SK-N-SH treated with all-trans-retinoic acid at 6 μM for 48 hours (cell line): ENCODE measurements around the gene CDKL2.
A peak's percentile ranks its signal among the peaks of the same experiment; 100 is the strongest.

Experiments used
- ATAC-seq: fragments of 200-7000 bp; cut with Tn5 transposase; 3 replicates; pipeline ENCODE4 v1.9.1; 2020; ENCODE audit warnings: mild to moderate bottlenecking, moderate library complexity
- ARNTL ChIP-seq: fragments of 450-650 bp; formaldehyde crosslinking; IDR thresholded peaks from 2 replicates; pipeline ENCODE4 v1.5.0; 2020; ENCODE audit warnings: low read depth, mild to moderate bottlenecking, moderate library complexity, borderline replicate concordance
- BACH2 ChIP-seq: fragments of 250-450 bp; sonication (Bioruptor Pico); IDR thresholded peaks from 2 replicates; pipeline ENCODE4 v1.9.0; 2021; ENCODE audit warnings: mild to moderate bottlenecking, borderline replicate concordance
- ESRRG ChIP-seq: fragments of 250-450 bp; sonication (Bioruptor Pico); IDR thresholded peaks from 2 replicates; pipeline ENCODE4 v1.6.1; 2021; ENCODE audit warnings: mild to moderate bottlenecking
- GLIS3 ChIP-seq: fragments of 250-450 bp; sonication (Bioruptor Pico); IDR thresholded peaks from 2 replicates; pipeline ENCODE4 v1.5.0; 2020; ENCODE audit warnings: mild to moderate bottlenecking, moderate library complexity
- ISL1 ChIP-seq: fragments of 250-450 bp; sonication (Bioruptor Pico); IDR thresholded peaks from 2 replicates; pipeline ENCODE4 v2.1.2; 2022; ENCODE audit warnings: mild to moderate bottlenecking, moderate library complexity
- RARB ChIP-seq: fragments of 250-450 bp; sonication (Bioruptor Pico); IDR thresholded peaks from 2 replicates; pipeline ENCODE4 v1.8.0; 2021; ENCODE audit warnings: mild to moderate bottlenecking, moderate library complexity
- TCF4 ChIP-seq: fragments of 250-450 bp; sonication (Bioruptor Pico); IDR thresholded peaks from 2 replicates; pipeline ENCODE4 v1.8.0; 2021; ENCODE audit warnings: mild to moderate bottlenecking, moderate library complexity, borderline replicate concordance
- TOX ChIP-seq: fragments of 250-450 bp; sonication (Bioruptor Pico); IDR thresholded peaks from 2 replicates; pipeline ENCODE4 v1.8.0; 2021; ENCODE audit warnings: mild to moderate bottlenecking, moderate library complexity, borderline replicate concordance
- ZC3H10 ChIP-seq: fragments of 250-450 bp; sonication (Bioruptor Pico); IDR thresholded peaks from 2 replicates; pipeline ENCODE4 v1.5.1; 2021; ENCODE audit warnings: mild to moderate bottlenecking, moderate library complexity
- ZNF70 ChIP-seq: fragments of 450-650 bp; formaldehyde crosslinking; IDR thresholded peaks from 2 replicates; pipeline ENCODE4 v1.5.0; 2020; ENCODE audit warnings: mild to moderate bottlenecking, moderate library complexity
- ZNF8 ChIP-seq: fragments of 450-650 bp; formaldehyde crosslinking; IDR thresholded peaks from 2 replicates; pipeline ENCODE4 v1.5.0; 2020; ENCODE audit warnings: mild to moderate bottlenecking, moderate library complexity
- TF ChIP-seq, protein P1 (sequence below): fragments of 250-450 bp; sonication (Bioruptor Pico); IDR thresholded peaks from 2 replicates; pipeline ENCODE4 v1.5.0; 2020; ENCODE audit warnings: mild to moderate bottlenecking, moderate library complexity
- TF ChIP-seq, protein P2 (sequence below): fragments of 250-450 bp; sonication (Bioruptor Pico); IDR thresholded peaks from 2 replicates; pipeline ENCODE4 v1.8.0; 2020; ENCODE audit warnings: mild to moderate bottlenecking, moderate library complexity, borderline replicate concordance
- TF ChIP-seq, protein P3 (sequence below): fragments of 250-450 bp; sonication (Bioruptor Pico); IDR thresholded peaks from 2 replicates; pipeline ENCODE4 v1.8.0; 2021; ENCODE audit warnings: low read depth, mild to moderate bottlenecking, moderate library complexity, borderline replicate concordance
- TF ChIP-seq, protein P4 (sequence below): fragments of 250-450 bp; sonication (Bioruptor Pico); IDR thresholded peaks from 2 replicates; pipeline ENCODE4 v1.5.1; 2020; ENCODE audit warnings: low read depth, mild to moderate bottlenecking, moderate library complexity
- TF ChIP-seq, protein P5 (sequence below): fragments of 250-450 bp; sonication (Bioruptor Pico); IDR thresholded peaks from 2 replicates; pipeline ENCODE4 v1.5.1; 2021; ENCODE audit warnings: mild to moderate bottlenecking, moderate library complexity

Gene CDKL2

DNA sequence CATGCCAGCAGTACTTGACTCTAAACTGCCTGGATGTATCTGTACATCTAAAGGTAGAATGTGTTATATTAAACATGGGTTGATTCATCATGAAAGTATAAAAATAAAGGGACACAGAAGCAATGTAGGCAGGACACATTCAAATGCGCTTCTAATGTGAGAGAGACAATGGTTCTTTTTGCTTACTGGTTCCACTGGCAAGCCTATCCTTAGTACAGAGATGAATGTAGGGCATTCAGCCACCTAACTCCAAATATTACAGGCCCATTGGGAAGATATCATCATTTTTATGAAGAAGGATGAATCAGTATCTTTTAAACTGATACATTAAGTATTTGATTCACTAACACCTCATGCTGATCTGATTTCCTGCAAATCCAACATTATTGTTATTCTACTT is 18.0 kb downstream of the CDKL2 start (continued):
- TF ChIP-seq, protein P1, sequence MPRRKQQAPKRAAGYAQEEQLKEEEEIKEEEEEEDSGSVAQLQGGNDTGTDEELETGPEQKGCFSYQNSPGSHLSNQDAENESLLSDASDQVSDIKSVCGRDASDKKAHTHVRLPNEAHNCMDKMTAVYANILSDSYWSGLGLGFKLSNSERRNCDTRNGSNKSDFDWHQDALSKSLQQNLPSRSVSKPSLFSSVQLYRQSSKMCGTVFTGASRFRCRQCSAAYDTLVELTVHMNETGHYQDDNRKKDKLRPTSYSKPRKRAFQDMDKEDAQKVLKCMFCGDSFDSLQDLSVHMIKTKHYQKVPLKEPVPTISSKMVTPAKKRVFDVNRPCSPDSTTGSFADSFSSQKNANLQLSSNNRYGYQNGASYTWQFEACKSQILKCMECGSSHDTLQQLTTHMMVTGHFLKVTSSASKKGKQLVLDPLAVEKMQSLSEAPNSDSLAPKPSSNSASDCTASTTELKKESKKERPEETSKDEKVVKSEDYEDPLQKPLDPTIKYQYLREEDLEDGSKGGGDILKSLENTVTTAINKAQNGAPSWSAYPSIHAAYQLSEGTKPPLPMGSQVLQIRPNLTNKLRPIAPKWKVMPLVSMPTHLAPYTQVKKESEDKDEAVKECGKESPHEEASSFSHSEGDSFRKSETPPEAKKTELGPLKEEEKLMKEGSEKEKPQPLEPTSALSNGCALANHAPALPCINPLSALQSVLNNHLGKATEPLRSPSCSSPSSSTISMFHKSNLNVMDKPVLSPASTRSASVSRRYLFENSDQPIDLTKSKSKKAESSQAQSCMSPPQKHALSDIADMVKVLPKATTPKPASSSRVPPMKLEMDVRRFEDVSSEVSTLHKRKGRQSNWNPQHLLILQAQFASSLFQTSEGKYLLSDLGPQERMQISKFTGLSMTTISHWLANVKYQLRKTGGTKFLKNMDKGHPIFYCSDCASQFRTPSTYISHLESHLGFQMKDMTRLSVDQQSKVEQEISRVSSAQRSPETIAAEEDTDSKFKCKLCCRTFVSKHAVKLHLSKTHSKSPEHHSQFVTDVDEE (CRISPR knock-in tag) = no peak
- TF ChIP-seq ESRRG (CRISPR knock-in tag) = no peak

DNA sequence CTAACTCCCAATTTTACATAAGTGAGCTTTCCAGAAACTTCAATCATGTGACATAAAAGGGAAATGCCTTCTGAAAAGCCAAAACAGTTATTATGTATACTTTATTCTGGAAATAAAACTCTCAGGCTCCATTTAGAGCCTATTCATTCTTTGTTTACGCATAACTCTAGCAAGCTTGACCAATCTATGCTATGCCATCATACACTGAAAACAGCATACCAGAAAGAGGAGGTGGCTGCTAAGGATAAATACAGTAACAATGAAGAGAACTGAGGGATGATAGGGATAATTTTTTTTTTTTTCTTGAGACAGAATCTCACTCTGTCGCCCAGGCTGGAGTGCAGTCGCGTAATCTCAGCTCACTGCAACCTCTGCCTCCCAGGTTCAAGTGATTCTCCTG is 24.4 kb downstream of the CDKL2 start:
- TF ChIP-seq TOX (no peak), ESRRG (CRISPR knock-in tag) (no peak)
- no peak for ATAC-seq

DNA sequence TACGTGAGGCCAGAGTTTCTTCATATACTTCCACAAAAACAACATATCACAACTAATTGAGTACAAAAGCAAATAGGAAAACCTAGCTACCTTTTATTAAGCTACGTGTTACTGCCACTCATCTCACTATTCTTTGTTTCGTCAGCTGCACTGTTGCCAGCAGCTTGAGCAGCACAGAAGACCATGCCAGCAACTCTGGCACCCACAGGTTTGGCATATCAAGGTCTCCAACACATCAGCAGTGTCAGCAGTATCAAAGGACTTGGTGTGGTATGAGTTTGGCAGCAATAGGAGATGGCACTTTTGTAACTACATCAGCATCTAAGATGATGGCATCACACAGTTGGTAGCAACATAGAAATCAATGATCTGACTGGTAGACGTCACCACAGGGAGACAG is 30.7 kb downstream of the CDKL2 start:
- no peak for ATAC-seq

DNA sequence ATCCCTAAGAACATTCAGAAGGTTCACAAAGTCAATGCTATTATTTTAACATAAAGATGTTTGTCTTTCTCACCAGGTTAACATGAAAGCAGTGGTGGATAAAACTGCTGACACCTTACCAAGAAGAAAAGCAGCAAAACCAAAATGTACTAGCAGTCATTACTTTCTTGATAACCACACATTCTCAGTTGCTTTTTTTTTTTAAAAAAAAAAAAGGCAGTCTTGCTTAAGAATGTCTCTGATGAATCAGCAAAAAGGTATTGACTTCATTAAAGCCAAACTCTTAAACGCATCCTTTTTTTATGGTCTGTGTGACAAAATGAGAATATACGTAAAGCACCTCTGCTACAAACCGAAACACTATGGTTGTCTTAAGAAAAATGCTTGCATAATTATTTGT is 31.9 kb downstream of the CDKL2 start:
- ATAC-seq = peak; percentile 38; the same call in 1 of the 3 replicates
- TF ChIP-seq ESRRG (CRISPR knock-in tag) (no peak), TOX (no peak), RARB (CRISPR knock-in tag) (no peak), ISL1 (no peak), ZNF8 (no peak), BACH2 (CRISPR knock-in tag) (no peak), TCF4 (CRISPR knock-in tag) (no peak)
- TF ChIP-seq, protein P2, sequence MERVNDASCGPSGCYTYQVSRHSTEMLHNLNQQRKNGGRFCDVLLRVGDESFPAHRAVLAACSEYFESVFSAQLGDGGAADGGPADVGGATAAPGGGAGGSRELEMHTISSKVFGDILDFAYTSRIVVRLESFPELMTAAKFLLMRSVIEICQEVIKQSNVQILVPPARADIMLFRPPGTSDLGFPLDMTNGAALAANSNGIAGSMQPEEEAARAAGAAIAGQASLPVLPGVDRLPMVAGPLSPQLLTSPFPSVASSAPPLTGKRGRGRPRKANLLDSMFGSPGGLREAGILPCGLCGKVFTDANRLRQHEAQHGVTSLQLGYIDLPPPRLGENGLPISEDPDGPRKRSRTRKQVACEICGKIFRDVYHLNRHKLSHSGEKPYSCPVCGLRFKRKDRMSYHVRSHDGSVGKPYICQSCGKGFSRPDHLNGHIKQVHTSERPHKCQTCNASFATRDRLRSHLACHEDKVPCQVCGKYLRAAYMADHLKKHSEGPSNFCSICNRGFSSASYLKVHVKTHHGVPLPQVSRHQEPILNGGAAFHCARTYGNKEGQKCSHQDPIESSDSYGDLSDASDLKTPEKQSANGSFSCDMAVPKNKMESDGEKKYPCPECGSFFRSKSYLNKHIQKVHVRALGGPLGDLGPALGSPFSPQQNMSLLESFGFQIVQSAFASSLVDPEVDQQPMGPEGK = no peak
- TF ChIP-seq, protein P3, sequence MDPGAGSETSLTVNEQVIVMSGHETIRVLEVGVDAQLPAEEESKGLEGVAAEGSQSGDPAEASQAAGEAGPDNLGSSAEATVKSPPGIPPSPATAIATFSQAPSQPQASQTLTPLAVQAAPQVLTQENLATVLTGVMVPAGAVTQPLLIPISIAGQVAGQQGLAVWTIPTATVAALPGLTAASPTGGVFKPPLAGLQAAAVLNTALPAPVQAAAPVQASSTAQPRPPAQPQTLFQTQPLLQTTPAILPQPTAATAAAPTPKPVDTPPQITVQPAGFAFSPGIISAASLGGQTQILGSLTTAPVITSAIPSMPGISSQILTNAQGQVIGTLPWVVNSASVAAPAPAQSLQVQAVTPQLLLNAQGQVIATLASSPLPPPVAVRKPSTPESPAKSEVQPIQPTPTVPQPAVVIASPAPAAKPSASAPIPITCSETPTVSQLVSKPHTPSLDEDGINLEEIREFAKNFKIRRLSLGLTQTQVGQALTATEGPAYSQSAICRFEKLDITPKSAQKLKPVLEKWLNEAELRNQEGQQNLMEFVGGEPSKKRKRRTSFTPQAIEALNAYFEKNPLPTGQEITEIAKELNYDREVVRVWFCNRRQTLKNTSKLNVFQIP (CRISPR knock-in tag) = no peak
- TF ChIP-seq, protein P4, sequence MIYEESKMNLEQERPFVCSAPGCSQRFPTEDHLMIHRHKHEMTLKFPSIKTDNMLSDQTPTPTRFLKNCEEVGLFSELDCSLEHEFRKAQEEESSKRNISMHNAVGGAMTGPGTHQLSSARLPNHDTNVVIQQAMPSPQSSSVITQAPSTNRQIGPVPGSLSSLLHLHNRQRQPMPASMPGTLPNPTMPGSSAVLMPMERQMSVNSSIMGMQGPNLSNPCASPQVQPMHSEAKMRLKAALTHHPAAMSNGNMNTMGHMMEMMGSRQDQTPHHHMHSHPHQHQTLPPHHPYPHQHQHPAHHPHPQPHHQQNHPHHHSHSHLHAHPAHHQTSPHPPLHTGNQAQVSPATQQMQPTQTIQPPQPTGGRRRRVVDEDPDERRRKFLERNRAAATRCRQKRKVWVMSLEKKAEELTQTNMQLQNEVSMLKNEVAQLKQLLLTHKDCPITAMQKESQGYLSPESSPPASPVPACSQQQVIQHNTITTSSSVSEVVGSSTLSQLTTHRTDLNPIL = no peak

More for the DNA sequence above, 30.7 kb downstream of the CDKL2 start:
- TF ChIP-seq, protein P5, sequence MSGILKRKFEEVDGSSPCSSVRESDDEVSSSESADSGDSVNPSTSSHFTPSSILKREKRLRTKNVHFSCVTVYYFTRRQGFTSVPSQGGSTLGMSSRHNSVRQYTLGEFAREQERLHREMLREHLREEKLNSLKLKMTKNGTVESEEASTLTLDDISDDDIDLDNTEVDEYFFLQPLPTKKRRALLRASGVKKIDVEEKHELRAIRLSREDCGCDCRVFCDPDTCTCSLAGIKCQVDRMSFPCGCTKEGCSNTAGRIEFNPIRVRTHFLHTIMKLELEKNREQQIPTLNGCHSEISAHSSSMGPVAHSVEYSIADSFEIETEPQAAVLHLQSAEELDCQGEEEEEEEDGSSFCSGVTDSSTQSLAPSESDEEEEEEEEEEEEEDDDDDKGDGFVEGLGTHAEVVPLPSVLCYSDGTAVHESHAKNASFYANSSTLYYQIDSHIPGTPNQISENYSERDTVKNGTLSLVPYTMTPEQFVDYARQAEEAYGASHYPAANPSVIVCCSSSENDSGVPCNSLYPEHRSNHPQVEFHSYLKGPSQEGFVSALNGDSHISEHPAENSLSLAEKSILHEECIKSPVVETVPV (CRISPR knock-in tag) = no peak
- TF ChIP-seq, protein P3 (CRISPR knock-in tag) = no peak
- TF ChIP-seq, protein P1 (CRISPR knock-in tag) = no peak
- TF ChIP-seq ZNF70 (CRISPR knock-in tag) = no peak
- TF ChIP-seq ZC3H10 (CRISPR knock-in tag) = no peak
- TF ChIP-seq GLIS3 (CRISPR knock-in tag) = no peak
- no peak for TF ChIP-seq TOX
- no peak for TF ChIP-seq ISL1
- TF ChIP-seq, protein P2 = no peak
- no peak for TF ChIP-seq ARNTL (CRISPR knock-in tag)
